RKO (cell line): Measurements from ENCODE around the gene LRIG1.

Experiments used
- DNase-seq: peaks from one replicate; pipeline ENCODE4 v3.0.0-alpha.2; 2016; ENCODE audit warnings: low spot score

Gene LRIG1

DNA sequence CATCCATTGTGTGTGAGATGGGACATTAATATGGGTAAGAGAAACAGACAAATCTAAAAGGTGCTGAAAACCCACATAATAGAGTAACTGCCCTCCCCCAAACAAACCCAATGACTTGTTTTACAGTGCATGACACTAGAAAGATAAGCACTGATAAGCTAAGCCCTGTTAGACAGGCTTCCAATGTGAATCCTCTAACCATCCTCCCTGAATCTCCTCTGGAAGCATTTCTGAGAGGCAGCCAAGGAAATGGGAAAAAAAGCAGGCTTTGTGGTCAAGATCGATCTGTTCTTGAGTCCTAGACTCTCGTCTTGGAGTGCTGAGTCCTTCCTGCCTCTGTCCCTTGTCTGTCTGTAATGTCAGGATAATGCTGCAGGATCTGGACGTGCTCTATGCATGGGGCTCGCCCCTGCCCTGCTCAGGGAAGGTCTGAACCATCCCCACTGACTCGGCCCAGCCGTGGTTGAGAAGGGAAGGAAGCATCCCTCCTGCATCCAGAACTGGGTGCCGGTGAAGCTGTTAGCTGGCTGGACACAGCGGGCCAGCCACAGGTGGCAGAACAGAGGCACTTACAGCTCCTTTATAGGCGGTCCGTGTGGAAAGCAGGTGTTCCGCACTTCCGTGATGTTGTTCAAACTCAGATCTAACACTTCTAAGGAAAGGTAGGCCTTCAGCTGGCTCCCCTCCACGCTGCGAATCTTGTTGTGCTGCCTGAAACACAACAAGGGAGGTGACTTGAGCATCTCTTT is 84.1 kb downstream of the LRIG1 start:
- DNase-seq = no peak

DNA sequence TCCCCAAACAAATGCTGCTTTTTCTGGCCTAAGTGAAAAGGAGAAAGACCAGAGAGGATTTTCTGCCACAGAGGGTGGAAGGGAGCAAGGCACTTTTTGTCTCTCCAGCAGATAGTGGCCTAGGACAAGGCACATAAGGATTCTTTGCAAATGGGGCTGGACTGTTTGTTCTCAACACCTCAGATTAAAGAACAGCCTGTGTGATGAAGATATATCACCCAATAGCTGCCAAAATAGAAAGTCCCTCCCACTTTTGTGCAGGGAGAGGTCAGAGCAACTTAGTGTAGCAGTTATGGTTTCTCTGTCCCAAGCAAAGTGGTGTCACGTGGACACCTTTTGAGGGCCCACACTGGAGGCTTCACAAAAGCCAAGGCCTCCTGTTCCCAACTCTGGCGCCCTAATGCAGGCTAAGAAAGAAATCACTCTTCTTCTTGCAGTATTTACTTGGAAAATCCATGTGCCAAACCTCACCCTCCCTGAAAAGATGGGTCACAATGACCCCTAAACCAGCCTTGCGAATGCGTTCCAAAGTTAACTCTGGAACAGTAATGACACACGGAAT is 84.9 kb downstream of the LRIG1 start:
- no peak for DNase-seq

DNA sequence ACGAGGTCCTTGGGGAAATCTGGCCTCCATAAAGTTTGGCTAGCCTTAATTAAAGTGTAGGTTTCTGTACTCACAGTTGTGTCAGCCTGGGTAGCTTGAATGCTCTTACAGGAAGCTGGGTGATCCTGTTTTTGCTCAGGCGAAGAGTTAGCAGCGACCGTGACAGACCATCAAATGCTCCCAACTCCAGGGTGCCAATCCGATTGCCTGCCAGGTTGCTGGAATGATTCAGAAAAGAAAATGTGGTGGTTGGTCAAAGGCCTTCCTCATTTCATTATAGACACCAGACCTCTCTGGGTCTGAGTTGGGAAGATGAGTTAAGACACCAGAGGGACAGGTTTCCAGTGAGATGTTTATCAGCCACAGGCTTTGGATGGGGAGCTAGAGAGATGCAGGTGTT is 86.0 kb downstream of the LRIG1 start:
- DNase-seq = no peak

DNA sequence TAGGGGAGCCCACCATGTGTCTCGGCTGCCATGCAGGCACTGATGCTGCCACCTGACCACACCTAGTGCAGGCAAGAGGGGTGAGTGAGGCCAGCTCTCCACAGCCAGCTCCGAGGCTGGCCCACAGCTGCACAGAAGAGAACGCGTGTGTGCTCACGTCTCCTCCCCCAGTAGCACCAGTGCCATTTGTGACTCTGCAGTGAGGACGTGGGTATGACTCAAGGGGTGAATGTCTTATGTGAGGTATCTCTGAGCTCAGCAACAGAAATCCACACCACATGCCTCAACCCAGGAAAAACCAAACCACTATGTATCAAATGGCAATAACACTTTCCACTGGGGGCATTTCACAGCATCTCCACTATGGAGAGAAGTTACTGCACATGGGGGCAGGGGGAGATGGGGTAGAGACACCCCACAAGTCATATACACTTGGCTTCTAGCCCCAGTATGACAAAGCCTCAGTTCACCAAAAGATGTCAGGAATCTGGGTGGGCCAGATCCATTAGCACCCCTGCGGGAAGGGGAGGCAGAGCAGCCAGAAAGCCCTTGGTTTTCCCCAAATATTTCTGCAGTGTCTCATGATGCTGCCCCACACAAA is 87.6 kb downstream of the LRIG1 start:
- peak; percentile 18 for DNase-seq

DNA sequence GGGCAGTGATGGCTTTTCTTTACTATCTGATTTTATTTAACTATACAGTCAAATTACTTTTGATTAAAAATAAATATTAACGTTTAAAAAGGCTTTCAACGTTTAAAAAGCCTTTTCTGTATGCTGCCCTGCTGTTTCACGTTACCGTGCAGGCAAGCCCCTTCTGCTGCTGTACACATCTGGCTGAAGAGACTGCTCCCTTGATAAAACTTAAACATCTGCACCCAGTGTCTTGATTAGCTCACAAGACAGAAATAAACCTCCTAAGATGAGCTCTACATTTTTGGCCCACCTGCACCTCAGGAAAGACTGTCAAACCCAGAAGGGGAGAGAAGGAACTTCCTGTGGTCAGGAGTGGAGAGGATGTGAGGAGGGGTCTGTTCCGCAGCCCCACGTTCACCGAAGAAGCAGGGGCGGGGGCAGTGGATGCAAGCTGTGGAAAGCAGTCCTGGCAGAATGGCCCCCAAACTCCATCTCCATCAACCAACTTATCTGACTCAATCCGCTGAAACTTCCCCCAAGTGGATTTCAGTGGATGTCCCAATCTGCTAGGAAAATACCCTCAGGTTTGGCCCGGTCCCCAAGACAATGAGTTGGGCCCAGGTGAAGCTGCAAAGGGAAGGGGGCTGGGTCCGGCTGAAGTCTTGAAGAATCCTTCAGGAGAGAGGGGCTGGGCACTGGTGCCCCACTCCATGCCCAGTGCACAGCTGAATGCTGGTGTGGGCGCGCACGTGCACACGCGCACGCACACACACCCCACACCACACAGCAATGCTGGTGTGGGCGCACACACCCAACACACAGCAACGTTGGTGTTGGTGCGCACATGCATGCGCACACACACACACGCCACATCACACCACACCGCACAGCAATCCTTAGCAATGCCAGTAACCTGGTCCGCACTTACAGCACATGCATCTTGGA is 88.6 kb downstream of the LRIG1 start:
- no peak for DNase-seq

DNA sequence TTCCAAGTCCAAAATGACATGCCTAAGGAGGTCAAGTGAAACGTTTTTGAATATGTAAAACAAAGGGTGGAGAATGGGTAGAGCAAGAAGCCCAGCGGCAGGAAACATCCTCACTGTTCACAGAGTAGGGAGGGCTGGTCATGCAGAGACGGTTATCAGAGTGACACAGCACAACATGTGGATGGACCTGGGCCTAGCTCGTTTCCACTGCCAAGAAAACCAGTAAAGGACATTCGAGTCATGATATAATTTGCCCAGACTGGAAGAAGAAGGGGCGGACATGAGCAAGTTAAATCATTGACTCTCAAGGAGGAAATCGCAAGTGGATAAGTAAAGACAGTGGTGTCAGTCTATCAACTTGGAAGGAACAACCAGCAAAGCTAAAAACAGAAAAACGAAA is 89.3 kb downstream of the LRIG1 start:
- DNase-seq = no peak

DNA sequence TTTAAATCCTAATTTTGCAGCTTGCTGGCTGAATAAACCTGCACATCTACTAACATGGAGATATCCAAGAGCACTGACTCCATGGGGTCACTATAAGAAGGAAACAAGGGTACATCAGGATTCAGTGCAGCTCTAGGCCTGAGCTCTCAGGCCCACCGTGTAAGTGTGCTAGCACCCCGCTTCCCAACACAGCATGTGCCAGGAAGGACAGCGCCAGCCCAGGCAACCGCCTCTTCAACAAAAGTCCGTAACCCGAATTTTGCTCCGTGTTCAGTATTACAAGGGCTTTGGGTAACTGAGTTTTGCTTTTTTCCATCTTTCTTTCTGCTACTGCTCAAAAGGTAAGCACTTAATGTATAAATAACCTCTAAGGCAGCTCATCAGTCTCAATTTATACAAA is 89.8 kb downstream of the LRIG1 start:
- DNase-seq = no peak

DNA sequence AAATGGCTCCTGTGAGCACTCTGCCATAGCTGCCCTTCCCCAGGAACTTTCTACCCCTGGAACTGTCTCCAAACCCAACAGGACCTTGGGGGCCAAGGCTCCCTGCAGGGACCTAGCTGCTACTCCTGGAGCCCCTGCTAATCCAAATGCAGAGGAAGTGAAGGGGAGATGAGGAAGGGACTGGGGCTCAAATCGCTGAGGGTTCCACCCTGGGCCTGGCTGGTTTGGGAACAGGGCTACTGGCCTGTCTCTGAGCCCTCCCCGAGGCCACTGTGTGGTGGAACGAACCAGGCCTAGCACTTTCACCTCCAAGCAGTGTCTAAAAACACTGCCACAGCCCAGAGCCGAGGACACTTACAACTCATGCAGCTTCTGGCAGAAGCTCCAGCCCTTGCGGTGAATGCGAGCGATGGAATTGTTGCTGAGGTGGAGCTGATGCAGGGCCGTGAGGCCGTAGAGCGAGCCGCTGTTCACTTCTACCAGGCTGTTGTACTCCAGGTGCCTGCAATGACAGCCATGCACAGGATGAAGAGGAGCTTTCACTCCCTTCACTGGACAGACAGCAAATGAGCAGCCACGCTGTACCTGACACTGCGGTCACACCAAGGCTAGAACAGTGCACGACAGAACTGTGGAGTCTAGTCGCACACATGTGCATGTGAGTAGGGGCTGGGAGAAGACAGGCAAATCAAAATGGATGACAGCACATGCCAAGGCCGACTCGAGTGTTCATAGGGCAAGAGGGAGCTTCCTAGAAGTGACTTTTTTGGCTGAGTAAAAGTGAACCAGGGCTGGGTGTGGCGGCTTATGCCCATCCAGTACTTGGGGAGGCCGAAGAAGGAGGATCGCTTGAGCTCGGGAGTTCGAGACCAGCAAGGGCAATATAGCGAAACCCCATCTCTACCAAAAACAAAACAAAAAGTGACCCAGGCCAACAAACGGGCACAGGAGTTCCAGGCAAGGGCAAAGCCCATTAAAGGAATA is 90.8 kb downstream of the LRIG1 start:
- DNase-seq = no peak

DNA sequence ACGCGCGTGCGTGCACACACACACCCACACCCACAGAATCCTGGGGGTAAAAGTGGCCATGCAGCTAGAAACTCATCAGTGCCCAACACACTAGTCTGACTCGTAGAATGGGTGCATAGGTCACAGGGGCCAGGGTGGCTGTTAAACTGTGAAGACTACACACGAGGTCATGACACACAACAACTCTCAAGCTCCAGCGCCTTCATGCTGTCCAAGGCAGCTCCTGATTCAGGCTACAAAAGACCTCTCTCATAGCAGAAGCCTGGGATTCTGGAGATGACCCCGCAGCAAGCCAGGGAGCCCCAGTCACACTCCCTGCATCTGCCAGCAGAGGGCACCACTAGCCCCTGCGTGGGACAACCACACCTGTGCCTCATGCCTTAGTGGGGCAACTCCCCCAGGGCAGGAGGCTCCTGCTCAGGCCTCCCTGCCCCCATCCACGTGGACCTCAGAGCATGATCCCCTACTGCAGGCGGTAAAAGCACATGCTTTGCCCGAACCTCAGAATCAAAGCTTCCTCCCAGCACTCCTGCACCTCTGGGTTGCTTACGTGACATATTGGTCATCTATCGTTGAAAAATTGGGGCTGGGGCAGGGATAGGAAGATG is 93.1 kb downstream of the LRIG1 start:
- peak; percentile 18 for DNase-seq

DNA sequence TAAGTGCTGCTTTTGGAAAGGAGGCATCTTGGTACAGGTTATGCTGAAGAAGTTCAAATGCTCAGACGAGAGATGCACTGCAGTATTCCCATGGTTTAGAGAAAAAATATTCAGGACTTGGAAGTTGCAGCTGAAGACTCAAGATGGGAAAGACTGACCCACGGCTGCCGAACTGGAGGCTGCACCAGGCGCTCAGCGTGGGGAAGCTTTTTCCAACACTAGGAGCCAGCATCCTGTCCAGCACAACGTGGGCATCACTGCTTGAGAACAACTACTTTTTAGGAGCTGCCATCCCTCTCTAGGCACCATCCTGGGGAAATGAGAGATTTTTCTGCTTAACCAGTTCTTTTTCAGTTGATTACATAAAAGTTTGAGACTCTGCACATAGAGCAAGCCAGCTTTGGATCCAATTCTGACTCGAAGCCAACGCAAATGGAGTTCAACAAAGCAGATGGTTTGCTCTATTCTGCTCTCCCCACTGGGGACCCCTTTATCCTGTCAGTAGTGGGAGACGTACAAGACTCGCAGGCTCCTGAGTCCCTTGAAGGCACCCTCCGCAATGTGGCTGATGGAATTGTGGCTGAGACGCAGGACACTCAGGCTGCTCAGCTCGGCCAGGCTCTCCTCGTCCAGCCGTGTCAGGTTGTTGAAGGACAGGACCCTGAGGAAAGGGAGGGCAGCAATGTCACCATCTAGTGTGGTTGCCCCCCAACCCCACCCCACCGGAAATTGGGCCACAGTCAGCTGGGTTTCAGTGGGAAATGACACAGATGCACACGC is 93.8 kb downstream of the LRIG1 start:
- DNase-seq = no peak

DNA sequence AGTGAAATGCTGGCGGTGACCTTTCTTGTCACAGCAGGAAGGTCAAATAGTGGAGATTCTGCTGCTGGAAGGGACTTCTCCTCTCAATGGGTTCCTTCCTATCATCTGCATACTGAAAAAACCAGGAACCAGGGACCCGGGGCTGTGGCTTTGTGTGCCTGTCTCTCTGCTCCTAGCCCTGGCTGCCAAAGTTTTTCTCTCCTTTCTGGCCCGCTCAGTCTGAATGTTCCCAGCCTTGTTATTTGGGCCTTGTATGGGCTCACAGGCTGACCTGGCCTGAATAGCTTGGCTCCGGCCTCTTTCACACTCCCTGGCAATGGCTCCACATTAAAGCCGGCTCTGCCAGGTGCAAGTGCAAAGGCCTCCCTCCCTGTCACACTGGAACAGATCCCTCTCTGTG is 94.7 kb downstream of the LRIG1 start:
- no peak for DNase-seq

DNA sequence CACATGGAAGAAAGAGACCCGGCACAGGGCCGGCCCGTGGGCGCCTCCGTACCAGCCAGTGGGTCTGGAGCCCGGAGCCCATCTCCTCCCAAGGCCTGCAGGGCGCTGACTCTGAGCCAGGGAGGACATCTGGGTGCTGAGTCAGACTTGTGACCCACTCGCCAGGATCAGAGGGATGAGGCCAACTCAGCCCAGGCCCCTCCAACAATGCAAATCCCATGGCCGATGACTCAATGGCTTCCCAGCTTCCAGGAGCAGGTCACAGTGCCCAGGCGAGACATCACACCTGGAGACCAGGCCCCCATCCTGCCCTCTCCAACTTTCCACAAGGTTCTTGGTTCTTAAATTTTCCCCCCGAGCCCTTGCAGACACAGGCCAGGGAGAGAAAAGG is 95.1 kb downstream of the LRIG1 start:
- DNase-seq = no peak

DNA sequence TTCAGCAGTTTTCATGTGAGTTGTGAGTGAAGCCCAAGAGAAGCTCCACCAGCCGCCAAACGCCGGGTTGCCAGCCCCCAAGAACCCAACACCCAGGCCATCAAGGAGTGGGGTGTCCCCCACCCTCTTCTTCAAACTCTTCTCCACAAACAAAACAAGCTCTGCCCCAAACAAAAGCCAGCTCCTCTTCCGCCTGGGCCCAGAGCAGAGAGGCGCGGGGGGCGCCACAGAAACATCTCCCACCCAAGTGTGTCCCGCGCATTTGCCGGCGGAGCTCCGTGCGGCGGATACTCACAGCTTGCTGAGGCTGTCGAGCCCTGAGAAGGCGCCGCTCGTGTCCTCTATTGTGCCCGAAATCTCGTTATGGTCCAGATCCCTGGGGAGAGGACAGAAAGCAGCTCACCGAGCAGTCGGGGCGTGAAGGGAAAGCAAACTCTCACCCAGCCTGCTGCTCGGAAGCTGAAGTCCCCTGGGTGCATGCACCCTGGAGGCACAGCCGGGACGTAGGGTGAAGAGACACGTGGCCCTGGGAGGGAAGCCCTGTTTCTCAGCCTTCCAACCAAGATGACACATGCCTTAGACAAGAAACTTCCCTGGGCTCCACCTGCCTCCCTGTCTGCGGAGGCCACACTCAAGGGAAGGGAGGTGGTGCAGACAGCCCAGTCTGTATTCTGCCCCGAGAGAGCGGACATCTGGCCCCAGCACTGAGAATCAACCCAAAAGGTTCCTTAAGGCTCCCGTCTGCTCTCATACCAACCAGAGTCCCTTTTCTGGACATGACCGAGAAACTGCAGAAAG is 95.7 kb downstream of the LRIG1 start:
- no peak for DNase-seq

DNA sequence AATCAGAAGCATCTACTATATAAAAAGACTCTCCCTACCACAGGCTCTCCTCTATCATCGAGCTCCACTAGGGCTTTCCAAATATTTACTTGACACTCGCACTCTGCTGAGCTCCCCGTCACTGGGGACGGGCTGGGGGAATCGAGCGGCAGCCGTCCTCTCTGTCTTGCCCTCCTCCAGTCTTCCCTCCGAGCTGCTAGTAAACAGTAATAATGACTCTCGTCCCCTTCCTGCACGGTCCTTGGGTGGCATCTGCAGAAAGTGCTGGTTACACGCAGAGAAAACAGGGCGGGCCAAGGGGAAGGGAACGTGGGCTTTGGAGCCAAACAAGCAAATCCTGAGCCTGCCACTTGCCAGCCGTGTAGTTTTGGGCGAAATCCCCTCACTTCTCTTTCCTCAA is 96.6 kb downstream of the LRIG1 start:
- no peak for DNase-seq

DNA sequence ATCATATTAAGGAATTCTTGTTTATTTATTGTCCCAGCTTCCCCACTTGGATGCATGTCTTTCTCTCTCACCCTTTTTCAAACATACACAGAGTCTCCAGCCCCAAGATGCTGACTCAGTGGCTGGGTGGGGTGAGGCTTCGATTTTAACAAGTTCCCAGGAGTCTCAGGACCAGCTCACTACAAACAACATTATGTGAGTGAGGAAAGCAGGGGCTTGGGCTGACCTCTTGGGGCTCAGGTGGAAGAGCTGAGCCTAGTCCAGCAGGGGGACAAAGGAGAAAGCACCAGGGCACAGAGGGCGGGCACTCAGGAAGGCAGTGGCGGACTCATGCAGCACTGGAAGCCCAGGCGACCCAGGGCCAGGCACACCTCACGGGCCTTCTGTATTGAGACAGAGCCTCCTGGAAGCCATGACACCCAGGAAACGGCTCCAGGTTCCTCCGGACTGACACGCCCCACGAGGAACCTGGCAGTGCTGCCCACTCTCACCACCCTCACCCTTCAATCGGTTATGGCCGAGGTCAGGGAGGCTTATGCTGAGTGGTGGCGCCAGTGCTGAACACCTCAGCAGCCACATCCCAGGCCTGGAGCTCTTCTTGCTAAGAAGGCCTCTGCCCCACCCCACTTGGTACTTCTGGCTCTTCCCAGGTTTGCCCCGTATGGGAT is 97.4 kb downstream of the LRIG1 start:
- DNase-seq = no peak

DNA sequence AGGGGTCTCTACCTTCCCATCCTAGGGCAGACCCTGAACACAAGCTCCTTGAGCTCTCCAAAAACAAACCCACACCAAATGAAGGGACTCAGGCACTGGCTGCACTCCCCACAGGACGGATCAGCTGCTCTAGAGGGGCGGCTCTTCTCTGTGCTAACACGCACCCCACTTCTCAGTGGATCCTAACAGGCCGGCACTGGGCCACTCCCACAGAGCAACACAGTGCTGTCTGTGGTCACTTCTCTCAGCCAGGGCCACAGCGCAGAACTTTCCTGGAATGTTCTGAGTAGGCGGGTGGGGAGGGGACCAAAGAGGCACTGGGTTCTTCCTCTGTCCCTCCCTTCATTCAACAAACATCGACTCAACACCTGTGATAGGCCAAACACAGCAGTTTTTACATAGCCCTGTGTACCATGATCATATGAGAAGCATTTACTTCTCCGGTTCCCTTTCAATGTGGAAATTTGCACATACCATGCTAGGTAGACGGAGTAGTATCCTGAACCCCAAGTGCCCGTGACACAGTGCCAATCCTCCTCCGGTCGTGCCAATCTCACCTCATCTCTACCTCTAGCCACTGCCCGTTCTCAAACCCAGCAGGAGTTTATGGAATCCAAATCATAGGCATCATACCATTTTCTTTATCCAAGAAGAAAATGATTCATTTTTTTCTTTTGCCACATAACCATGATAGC is 98.1 kb downstream of the LRIG1 start:
- DNase-seq = no peak

DNA sequence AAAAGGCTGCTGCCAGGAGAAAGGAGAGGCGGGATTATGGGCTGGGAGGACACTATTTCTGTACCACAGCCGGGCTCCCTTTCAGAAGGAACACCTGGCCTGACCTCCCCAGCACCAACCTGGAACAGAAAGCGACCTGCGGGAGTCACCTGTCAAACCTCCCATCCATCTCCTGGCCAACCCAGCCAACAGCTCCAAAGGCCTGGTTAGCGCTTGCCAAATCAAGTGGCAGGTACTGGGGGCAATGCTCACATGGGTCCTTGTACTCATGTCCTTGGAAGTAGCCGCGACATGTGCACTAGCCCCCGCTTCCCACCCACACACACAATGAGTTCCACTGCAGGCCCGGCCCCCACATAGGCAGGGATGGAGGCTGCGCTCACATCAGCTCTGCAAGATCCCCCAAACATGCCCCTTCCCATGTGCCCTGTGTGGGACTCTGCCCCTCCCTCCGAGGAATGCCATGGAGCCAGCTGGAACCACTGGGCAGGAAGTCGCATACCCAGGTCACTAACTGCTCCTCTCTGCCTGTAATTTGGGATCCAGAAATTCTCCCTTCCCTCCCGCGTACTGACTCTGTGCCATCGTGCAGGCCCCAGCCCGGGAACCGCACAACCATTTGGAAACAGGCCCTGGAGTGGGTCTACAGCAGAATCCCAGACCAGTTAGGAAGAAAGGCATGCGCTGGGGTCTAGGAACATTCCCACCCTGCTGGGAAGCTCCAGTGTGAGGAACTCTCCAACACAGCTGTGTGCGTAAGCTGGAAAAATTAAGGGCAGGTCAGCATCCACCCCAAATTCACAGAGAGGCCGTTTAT is 98.9 kb downstream of the LRIG1 start:
- no peak for DNase-seq
